Right lobe of liver (tissue), 6 donors: ENCODE results near the gene TLX1. TPM values are rescaled to one million over a fixed set of nuclear protein-coding genes. Genes with fewer than 3 reads are reported as not detected.

Experiments
- ATAC-seq, 4 donors: fragments of 200-7000 bp; cut with Tn5 transposase; one replicate each; pipeline ENCODE4 v1.9.1; 2020; ENCODE audit warnings: mild to moderate bottlenecking in 4 of 4, moderate library complexity in 4 of 4
- DNase-seq, 3 donors: peaks; one replicate each; pipeline ENCODE4 v3.0.0-alpha.2; 2020
- H3K27ac ChIP-seq, 3 donors: fragments of 200-600 bp; one replicate each; pipeline ENCODE4 v1.8.0; 2022
- H3K27me3 ChIP-seq, 2 donors: fragments of 200-600 bp; one replicate each; pipeline ENCODE4 v1.8.0; 2022
- H3K36me3 ChIP-seq, 4 donors: fragments of 200-600 bp; sonication (generic) in 1 of 4; one replicate each; pipeline versions ENCODE4 v1.5.1 to v1.8.0; 2017 to 2022; ENCODE audit warnings: control low read depth in 1 of 4
- H3K4me1 ChIP-seq, 4 donors: fragments of 200-600 bp; sonication (generic) in 1 of 4; one replicate each; pipeline versions ENCODE4 v1.5.1 to v1.8.0; 2017 to 2022; ENCODE audit warnings: control low read depth in 1 of 4
- H3K4me3 ChIP-seq, 3 donors: fragments of 200-600 bp; one replicate each; pipeline ENCODE4 v1.8.0; 2022
- H3K9me3 ChIP-seq, 4 donors: fragments of 200-600 bp; sonication (generic) in 1 of 4; one replicate each; pipeline versions ENCODE4 v1.5.1 to v1.8.0; 2017 to 2022; ENCODE audit warnings: control low read depth in 1 of 4
- POLR2A ChIP-seq: fragments of 450-650 bp; IDR thresholded peaks from one replicate; pipeline ENCODE4 v1.6.1; 2017; ENCODE audit warnings: antibody characterized with exemption, mild to moderate bottlenecking
- WGBS: methylation state at CpG from one replicate; pipeline ENCODE4 v1.1.6; 2018; ENCODE audit warnings: low coverage, low lambda C conversion rate; ENCODE audit not compliant: insufficient coverage; ENCODE audit errors: missing lambda C conversion rate; 5-methylcytosine and 5-hydroxymethylcytosine counted together
- intact Hi-C, 2 donors: fragments of 100-400 bp; cut with DNase I; formaldehyde crosslinking; loops; one replicate each; pipeline versions ENCODE4 v1.11.2 to v1.14.1; 2022
- total RNA-seq, 6 experiments: library from RNA; depleted of rRNA in 2 of 6; stranded (reverse); fragments of >200 nt in 2 of 6; fragmentation: NEBNext Ultra II Directional in 3 of 6; extraction: Animal tissue kit (Norgen Biotek cat#: 25700) in 3 of 6; gene quantifications; one replicate each; pipeline versions ENCODE4 v1.1.0 to v1.2.4, GENCODE V29; 2016 to 2023
- TF ChIP-seq, protein P1 (sequence below), 4 donors: fragments of 200-600 bp in 3 of 4; fragments of 450-650 bp in 1 of 4; IDR thresholded peaks; one replicate each; pipeline versions ENCODE4 v1.5.1 to v1.8.0; 2016 to 2022; ENCODE audit warnings: antibody characterized with exemption in 4 of 4, mild to moderate bottlenecking in 2 of 4
- donor health status: DM: no; HTN: yes; CAD: no.
- donor health status: DM: no; HTN: no; CAD: no.
- donor health status: DM: no; HTN: no; CAD: no.
- donor health status: DM: no; HTN: yes; CAD: no.
- donor health status: DM: no; HTN: yes; CAD: no.

Gene TLX1
- total RNA-seq, 6 experiments from 2014 or later = 0.12 to 0.60 (median 0.27) TPM

DNA sequence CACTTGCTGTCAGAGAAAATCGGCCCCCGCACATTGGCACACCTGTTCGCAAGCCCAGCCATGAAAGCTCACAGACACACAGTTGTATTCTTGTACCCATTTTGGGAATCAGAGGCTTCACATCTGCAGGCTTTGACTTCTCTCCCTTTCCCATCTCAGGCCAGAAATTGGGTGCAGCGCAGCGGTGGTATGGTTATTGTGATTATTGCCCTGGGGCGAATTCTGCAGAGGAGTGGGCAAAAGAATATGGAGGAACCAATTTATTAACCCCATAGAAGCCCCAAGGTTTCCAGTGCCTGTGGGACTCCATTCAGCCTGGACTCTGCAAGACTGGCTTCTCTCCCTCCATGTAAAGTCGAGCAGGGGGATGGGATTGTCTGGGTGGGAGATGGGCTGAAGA lies 14.0 kb downstream of the TLX1 start:
- Histone ChIP-seq H3K27ac (no peak overlapping the region), H3K27me3 (peaks cover 0 to 37% of the 10 kb centered on the region in 2 donors), H3K4me1 (peaks cover 0 to 4% (median 0%) of the 10 kb centered on the region in 4 donors), H3K4me3 (no peak overlapping the region), H3K9me3 (no peaks in the 10 kb centered on the region), H3K36me3 (no peaks in the 10 kb centered on the region)
- DNase-seq (no peak), ATAC-seq (no peak)
- TF ChIP-seq, protein P1, sequence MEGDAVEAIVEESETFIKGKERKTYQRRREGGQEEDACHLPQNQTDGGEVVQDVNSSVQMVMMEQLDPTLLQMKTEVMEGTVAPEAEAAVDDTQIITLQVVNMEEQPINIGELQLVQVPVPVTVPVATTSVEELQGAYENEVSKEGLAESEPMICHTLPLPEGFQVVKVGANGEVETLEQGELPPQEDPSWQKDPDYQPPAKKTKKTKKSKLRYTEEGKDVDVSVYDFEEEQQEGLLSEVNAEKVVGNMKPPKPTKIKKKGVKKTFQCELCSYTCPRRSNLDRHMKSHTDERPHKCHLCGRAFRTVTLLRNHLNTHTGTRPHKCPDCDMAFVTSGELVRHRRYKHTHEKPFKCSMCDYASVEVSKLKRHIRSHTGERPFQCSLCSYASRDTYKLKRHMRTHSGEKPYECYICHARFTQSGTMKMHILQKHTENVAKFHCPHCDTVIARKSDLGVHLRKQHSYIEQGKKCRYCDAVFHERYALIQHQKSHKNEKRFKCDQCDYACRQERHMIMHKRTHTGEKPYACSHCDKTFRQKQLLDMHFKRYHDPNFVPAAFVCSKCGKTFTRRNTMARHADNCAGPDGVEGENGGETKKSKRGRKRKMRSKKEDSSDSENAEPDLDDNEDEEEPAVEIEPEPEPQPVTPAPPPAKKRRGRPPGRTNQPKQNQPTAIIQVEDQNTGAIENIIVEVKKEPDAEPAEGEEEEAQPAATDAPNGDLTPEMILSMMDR (IDR thresholded peaks at IDR 0.05) = no peak
- no peak for TF ChIP-seq POLR2A
- intact Hi-C loops = no loop called here
- WGBS = 45% methylated on average over 7 of the region's 7 CpGs

- no peak for ATAC-seq
- H3K4me3 ChIP-seq = no peak overlapping the region
- H3K27me3 ChIP-seq = peaks cover 0 to 31% of the 10 kb centered on the region in 2 donors
- no peaks in the 10 kb centered on the region for H3K36me3 ChIP-seq
- no peaks in the 10 kb centered on the region for H3K9me3 ChIP-seq
- H3K4me1 ChIP-seq = peaks cover 0 to 4% (median 0%) of the 10 kb centered on the region in 4 donors
- no peak overlapping the region for H3K27ac ChIP-seq
- TF ChIP-seq POLR2A = no peak
- TF ChIP-seq, protein P1 (IDR thresholded peaks at IDR 0.05) = no peak
- DNase-seq = no peak
- intact Hi-C loops = no loop called here
- WGBS = 2% methylated on average over 14 of the region's 40 CpGs
Measured at GRCh38 chr10:101145750-101146391, 14.8 kb downstream of the TLX1 start.

DNA sequence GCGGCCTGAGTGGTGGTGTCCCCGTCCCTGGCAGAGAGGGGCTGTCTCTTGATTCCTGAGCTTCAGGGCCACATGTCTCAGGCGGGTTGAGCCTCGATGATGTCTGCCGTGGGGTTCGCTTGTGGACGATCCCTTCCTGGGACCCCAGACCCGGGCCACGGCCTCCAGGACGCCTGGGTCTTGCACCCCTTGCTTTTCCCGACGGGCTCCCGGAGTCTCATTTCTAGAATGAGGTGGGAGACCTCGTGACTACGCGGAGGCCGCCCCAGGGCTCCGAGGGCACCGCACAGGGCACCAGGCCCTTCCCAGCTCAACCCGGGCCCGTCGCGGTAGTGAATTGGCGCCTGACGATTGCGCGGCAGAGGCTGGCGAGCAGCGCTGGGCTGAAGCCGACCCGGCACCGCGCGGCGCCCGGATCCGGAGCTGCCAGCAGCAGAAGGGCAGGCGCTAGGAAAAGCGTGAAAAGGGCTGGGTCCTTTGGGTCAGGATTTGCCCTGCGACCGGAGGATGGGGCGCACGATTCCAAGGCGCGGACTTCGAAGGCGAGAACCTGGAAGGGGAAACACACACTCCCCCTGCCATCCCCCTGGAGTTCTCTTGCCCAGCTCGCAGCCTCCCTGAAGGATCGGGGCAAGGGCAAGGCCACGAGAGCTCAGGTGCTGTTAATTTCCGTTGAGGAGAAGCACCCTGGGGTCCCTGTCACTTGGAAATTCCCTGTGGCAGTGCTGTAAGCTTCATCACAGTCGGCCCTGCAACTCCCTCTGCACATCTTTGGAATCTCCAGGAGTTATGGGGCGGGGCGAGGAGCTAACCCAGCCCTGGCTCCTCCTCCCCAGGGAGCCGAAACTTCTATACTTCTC lies 15.5 kb downstream of the TLX1 start:
- H3K36me3 ChIP-seq = no peaks in the 10 kb centered on the region
- H3K27ac ChIP-seq = no peak overlapping the region
- ATAC-seq (no peak), DNase-seq (no peak)
- no peak for TF ChIP-seq POLR2A
- TF ChIP-seq, protein P1 (IDR thresholded peaks at IDR 0.05) = no peak
- peaks cover 0 to 4% (median 0%) of the 10 kb centered on the region in 4 donors for H3K4me1 ChIP-seq
- no peak overlapping the region for H3K4me3 ChIP-seq
- intact Hi-C loops = no loop called here
- H3K27me3 ChIP-seq = peaks cover 0 to 23% of the 10 kb centered on the region in 2 donors
- H3K9me3 ChIP-seq = no peaks in the 10 kb centered on the region
- 9% methylated on average over 10 of the region's 55 CpGs for WGBS

DNA sequence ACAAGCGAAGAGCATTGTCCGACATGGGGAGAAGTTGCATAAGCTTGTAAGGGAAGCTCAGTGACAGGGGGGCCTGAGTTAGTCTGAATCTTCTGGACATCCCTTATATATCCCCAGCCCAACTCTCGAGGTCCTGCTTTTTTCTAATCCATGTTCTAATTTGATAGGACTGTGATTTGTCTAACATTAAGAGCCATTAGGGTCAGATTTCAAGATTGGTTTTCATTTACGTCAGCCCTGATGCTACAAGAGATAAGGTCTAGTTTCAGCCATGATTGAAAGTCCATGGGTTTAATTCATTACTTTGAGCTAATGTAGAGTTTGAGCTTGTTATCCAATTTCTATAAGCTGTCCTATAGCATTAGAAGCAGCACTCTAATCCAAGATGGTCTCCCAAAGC lies 20.3 kb downstream of the TLX1 start:
- WGBS = 32% methylated on average over 3 of the region's 4 CpGs
- intact Hi-C loops = no loop called here
- Histone ChIP-seq H3K27me3 (peaks cover 0 to 12% of the 10 kb centered on the region in 2 donors), H3K4me1 (no peaks in the 10 kb centered on the region), H3K9me3 (no peaks in the 10 kb centered on the region), H3K36me3 (no peaks in the 10 kb centered on the region), H3K4me3 (no peak overlapping the region), H3K27ac (no peak overlapping the region)
- ATAC-seq (no peak), DNase-seq (no peak)
- TF ChIP-seq, protein P1 (IDR thresholded peaks at IDR 0.05) = no peak
- no peak for TF ChIP-seq POLR2A
